Measurements from ENCODE around the gene MYO9A.

MYO9A gene

GRCh38 chr15:71951134-71951533, 166.8 kb downstream of the MYO9A start:
- no peak overlapping the region for H3K27ac ChIP-seq
- no peak for TF ChIP-seq ZFX (IDR thresholded peaks at IDR 0.05; ENCODE audit: borderline replicate concordance)
- TF ChIP-seq, protein P1, sequence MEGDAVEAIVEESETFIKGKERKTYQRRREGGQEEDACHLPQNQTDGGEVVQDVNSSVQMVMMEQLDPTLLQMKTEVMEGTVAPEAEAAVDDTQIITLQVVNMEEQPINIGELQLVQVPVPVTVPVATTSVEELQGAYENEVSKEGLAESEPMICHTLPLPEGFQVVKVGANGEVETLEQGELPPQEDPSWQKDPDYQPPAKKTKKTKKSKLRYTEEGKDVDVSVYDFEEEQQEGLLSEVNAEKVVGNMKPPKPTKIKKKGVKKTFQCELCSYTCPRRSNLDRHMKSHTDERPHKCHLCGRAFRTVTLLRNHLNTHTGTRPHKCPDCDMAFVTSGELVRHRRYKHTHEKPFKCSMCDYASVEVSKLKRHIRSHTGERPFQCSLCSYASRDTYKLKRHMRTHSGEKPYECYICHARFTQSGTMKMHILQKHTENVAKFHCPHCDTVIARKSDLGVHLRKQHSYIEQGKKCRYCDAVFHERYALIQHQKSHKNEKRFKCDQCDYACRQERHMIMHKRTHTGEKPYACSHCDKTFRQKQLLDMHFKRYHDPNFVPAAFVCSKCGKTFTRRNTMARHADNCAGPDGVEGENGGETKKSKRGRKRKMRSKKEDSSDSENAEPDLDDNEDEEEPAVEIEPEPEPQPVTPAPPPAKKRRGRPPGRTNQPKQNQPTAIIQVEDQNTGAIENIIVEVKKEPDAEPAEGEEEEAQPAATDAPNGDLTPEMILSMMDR (IDR thresholded peaks at IDR 0.05) = no peak

DNA sequence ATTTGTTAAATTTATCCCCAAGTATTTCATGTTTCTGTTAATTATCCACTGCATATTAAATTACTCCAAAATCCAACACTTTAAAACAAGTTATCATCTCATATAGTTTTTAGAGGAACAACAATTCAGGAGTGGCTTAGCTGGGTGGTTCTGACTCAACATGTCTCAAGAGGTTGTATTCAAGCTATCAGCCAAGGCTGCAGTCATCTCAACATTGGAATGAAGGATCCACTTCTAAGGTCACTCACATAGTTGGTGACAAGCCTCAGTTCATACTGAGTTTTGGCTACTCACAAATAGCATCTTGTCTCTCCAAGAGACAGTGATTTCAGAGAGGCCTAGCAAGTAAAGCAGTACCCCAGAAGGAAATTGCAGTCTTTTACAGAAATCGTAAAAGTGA, 172.9 kb downstream of the MYO9A start:
- TF ChIP-seq, protein P1 (IDR thresholded peaks at IDR 0.05) = no peak
- H3K27ac ChIP-seq = no peak overlapping the region

GRCh38 chr15:71943806-71944205, 174.1 kb downstream of the MYO9A start:
- no peak overlapping the region for H3K27ac ChIP-seq
- TF ChIP-seq ZFX (IDR thresholded peaks at IDR 0.05; ENCODE audit: borderline replicate concordance) = no peak
- TF ChIP-seq, protein P1 (IDR thresholded peaks at IDR 0.05) = no peak

DNA sequence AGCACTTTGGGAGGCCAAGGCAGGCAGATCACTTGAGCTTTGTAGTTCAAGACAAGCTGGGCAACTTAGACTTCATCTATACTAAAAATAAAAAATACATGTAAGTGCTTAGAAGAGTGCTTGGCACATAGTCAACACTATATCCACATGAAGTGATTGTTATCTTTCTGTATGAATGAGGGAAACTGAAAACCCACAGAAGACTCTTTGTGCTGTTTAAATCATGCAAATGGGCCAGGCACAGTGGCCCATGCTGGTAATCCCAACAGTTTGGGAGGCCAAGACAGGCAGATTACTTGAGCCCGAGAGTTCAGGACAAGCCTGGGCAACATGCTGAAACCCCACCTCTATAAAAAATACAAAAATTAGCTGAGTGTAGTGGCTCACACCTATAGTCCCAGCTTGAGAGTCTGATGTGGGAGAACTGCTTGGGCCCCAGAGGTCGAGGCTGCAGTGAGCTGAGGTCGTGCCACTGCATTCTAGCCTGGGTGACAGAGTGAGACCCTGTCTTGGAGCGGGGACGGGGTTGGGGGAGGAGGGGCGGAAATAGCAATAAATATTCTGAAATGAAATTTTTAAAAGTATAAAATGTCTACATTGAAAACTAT, 177.9 kb downstream of the MYO9A start:
- no peak overlapping the region for H3K27ac ChIP-seq
- TF ChIP-seq ZFX (IDR thresholded peaks at IDR 0.05; ENCODE audit: borderline replicate concordance) = no peak
- TF ChIP-seq, protein P1 (IDR thresholded peaks at IDR 0.05) = no peak

DNA sequence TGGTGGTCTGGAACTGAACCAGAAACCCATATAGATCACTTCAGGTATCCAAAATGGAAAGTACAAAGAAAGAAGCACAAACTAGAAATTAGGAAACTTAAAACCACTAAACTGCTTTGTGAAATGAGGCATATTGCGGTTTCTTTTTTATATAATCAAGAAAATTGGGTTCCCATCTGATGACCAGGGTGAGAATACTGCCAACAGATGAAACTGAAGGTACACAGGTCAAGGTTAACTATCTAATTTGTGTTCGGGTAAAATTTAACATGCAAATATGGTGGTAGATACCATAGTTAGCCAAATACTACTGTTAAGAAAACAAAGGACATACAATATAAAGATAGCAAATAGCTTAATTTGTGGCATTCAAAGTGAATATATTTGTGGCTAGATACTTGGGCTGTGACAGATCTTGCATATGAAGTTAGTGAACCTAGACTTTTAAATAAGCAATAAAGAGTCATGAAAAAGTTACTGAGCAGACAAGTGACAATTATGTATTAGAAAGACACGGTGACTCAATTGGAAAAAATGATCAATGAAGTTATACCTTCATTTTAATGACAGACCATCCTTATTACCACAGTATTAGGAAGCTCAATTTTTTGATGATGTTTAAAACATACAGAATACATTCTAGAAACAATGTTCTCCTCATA, 180.2 kb downstream of the MYO9A start:
- no peak overlapping the region for H3K27ac ChIP-seq
- no peak for TF ChIP-seq ZFX (IDR thresholded peaks at IDR 0.05; ENCODE audit: borderline replicate concordance)
- TF ChIP-seq, protein P1 (IDR thresholded peaks at IDR 0.05) = no peak

DNA sequence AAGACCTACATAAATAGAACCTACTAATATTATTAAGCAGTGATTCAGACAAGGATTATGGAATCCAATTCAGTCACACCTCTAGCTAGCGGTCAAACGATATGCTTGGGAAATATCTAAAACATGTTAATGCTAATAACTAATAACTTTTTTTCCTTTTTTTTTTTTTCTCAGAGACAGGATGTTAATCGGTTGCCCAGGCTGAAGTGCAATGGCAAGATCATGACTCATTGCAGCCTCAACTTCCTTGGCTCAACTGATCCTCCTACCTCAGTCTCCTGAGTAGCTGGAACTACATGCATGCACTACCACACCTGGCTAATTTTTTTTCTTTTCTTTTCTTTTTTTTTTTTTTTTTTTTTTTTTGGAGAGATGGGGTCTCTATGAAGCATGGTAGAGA, 183.5 kb downstream of the MYO9A start:
- H3K27ac ChIP-seq = no peak overlapping the region
- TF ChIP-seq, protein P1 (IDR thresholded peaks at IDR 0.05) = no peak
- no peak for TF ChIP-seq ZFX (IDR thresholded peaks at IDR 0.05; ENCODE audit: borderline replicate concordance)

GRCh38 chr15:71932689-71933088, 185.3 kb downstream of the MYO9A start:
- H3K27ac ChIP-seq = no peak overlapping the region
- TF ChIP-seq ZFX (IDR thresholded peaks at IDR 0.05; ENCODE audit: borderline replicate concordance) = no peak
- TF ChIP-seq, protein P1 (IDR thresholded peaks at IDR 0.05) = no peak

Measured in 22Rv1 (cell line).